ENCODE results near the gene CNNM1. TPM values are rescaled to one million over a fixed set of nuclear protein-coding genes. Genes with fewer than 3 reads are reported as not detected.

The CNNM1 gene
- total RNA-seq, 1 donor from 2014 or later: 2.5 TPM

DNA sequence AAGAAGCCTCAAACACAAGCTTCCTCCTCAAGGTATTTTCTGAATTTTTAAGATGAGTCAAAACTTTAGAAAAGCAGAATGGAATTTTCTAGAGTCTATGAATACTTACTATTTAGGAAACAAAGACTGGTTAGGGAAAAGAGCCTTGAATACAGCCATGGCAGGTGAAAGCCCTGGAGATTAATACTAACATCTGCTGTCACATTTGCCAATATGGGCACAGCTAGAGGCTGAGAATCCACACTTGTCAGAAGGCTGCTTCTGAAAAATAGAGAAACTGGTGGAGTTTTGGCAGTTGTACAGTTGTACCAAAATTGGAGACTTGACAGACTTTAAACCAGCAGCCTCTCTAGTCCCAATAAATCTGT lies 24.3 kb upstream of the CNNM1 start:
- Mint-ChIP-seq H3K36me3 (ENCODE audit: low read depth, unreplicated experiment) (no peaks in the 10 kb centered on the region), H3K27me3 (ENCODE audit: low read depth, unreplicated experiment) (peaks cover 6% of the 10 kb centered on the region), H3K9me3 (ENCODE audit: unreplicated experiment) (no peaks in the 10 kb centered on the region), H3K4me3 (ENCODE audit: unreplicated experiment) (no peak overlapping the region), H3K4me1 (ENCODE audit: low read depth, unreplicated experiment) (peaks cover 9% of the 10 kb centered on the region), H3K27ac (ENCODE audit: unreplicated experiment) (no peak overlapping the region)
- no peaks in the 10 kb centered on the region for H3K36me3 ChIP-seq (ENCODE audit: insufficient read depth, low read length)
- FAIRE-seq (no peak), DNase-seq (ENCODE audit: low read depth) (no peak)
- no peaks in the 10 kb centered on the region for H3K4me1 ChIP-seq (ENCODE audit: insufficient read depth, low read length)
- no peaks in the 10 kb centered on the region for H3K79me2 ChIP-seq (ENCODE audit: insufficient read depth, low read length)
- H3K4me2 ChIP-seq (ENCODE audit: low read length): no peak overlapping the region
- H2AFZ ChIP-seq (ENCODE audit: low read depth, low read length): no peak overlapping the region
- TF ChIP-seq EZH2 (IDR thresholded peaks at IDR 0.05; ENCODE audit: insufficient read depth, low read length): no peak
- no peak overlapping the region for H3K4me3 ChIP-seq (ENCODE audit: insufficient read depth, low read depth, low read length)
- H3K9ac ChIP-seq (ENCODE audit: low read length): no peak overlapping the region
- no peaks in the 10 kb centered on the region for H3K9me3 ChIP-seq (ENCODE audit: insufficient read depth, low read depth, low read length)
- no peaks in the 10 kb centered on the region for H4K20me1 ChIP-seq (ENCODE audit: insufficient read depth, low read length)
- H3K27ac ChIP-seq (ENCODE audit: low read depth, low read length): no peak overlapping the region
- H3K27me3 ChIP-seq (ENCODE audit: insufficient read depth, low read length): no peaks in the 10 kb centered on the region

DNA sequence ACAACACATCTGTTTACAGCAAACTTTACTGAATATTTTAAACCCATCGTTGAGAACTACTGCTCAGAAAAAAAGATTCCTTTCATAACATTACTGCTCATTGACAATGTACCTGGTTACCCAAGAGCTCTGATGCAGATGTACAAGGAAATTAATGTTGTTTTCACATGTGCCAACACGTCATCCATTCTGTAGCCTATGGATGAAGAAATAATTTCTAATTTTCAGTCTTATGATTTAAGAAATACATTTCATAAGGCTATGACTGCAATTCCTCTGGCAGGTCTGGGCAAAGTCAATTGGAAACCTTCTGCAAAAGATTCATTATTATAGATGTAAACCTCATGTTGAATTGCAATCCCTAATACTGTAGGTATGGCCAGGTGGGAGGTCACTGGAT lies 16.7 kb upstream of the CNNM1 start:
- Histone ChIP-seq H3K79me2 (ENCODE audit: insufficient read depth, low read length) (no peaks in the 10 kb centered on the region), H4K20me1 (ENCODE audit: insufficient read depth, low read length) (no peaks in the 10 kb centered on the region), H3K4me1 (ENCODE audit: insufficient read depth, low read length) (no peaks in the 10 kb centered on the region), H3K9me3 (ENCODE audit: insufficient read depth, low read depth, low read length) (no peaks in the 10 kb centered on the region), H3K4me3 (ENCODE audit: insufficient read depth, low read depth, low read length) (no peak overlapping the region), H3K27me3 (ENCODE audit: insufficient read depth, low read length) (no peaks in the 10 kb centered on the region), H3K27ac (ENCODE audit: low read depth, low read length) (no peak overlapping the region), H3K9ac (ENCODE audit: low read length) (no peak overlapping the region), H2AFZ (ENCODE audit: low read depth, low read length) (no peak overlapping the region), H3K36me3 (ENCODE audit: insufficient read depth, low read length) (no peaks in the 10 kb centered on the region), H3K4me2 (ENCODE audit: low read length) (no peak overlapping the region)
- H3K4me3 Mint-ChIP-seq (ENCODE audit: unreplicated experiment): no peak overlapping the region
- H3K4me1 Mint-ChIP-seq (ENCODE audit: low read depth, unreplicated experiment): no peaks in the 10 kb centered on the region
- no peaks in the 10 kb centered on the region for H3K36me3 Mint-ChIP-seq (ENCODE audit: low read depth, unreplicated experiment)
- TF ChIP-seq, protein P1, sequence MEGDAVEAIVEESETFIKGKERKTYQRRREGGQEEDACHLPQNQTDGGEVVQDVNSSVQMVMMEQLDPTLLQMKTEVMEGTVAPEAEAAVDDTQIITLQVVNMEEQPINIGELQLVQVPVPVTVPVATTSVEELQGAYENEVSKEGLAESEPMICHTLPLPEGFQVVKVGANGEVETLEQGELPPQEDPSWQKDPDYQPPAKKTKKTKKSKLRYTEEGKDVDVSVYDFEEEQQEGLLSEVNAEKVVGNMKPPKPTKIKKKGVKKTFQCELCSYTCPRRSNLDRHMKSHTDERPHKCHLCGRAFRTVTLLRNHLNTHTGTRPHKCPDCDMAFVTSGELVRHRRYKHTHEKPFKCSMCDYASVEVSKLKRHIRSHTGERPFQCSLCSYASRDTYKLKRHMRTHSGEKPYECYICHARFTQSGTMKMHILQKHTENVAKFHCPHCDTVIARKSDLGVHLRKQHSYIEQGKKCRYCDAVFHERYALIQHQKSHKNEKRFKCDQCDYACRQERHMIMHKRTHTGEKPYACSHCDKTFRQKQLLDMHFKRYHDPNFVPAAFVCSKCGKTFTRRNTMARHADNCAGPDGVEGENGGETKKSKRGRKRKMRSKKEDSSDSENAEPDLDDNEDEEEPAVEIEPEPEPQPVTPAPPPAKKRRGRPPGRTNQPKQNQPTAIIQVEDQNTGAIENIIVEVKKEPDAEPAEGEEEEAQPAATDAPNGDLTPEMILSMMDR (IDR thresholded peaks at IDR 0.05; ENCODE audit: insufficient read depth, low read depth, low read length): no peak
- TF ChIP-seq EZH2 (IDR thresholded peaks at IDR 0.05; ENCODE audit: insufficient read depth, low read length): no peak
- no peak overlapping the region for H3K27ac Mint-ChIP-seq (ENCODE audit: unreplicated experiment)
- no peaks in the 10 kb centered on the region for H3K9me3 Mint-ChIP-seq (ENCODE audit: unreplicated experiment)
- DNase-seq (ENCODE audit: low read depth) (no peak), FAIRE-seq (no peak)
- H3K27me3 Mint-ChIP-seq (ENCODE audit: low read depth, unreplicated experiment): no peaks in the 10 kb centered on the region

DNA sequence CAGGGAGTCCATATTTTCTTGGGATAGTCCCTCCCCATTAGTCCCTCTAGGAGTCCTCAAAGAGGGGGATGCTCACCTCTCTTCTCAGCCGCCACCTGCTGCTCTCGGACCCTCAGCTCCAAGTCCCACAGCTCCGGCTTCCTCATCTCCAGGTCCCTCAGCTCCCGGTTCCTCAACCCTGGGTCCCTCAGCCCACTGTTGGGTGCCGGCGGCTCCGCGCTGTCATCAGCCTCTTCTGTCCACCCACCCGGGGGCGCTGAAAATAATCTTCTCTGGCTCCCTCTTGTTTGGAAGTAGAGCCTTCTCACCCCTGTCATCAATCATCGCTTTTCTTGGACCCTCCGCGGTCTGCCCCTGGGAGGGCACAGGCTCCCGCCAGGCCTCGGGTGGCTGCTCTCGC lies 13.3 kb upstream of the CNNM1 start:
- Mint-ChIP-seq H3K4me3 (ENCODE audit: unreplicated experiment) (no peak overlapping the region), H3K9me3 (ENCODE audit: unreplicated experiment) (no peaks in the 10 kb centered on the region), H3K36me3 (ENCODE audit: low read depth, unreplicated experiment) (no peaks in the 10 kb centered on the region), H3K27me3 (ENCODE audit: low read depth, unreplicated experiment) (no peaks in the 10 kb centered on the region), H3K27ac (ENCODE audit: unreplicated experiment) (no peak overlapping the region), H3K4me1 (ENCODE audit: low read depth, unreplicated experiment) (no peaks in the 10 kb centered on the region)
- Histone ChIP-seq H3K4me2 (ENCODE audit: low read length) (no peak overlapping the region), H4K20me1 (ENCODE audit: insufficient read depth, low read length) (no peaks in the 10 kb centered on the region), H2AFZ (ENCODE audit: low read depth, low read length) (no peak overlapping the region), H3K79me2 (ENCODE audit: insufficient read depth, low read length) (no peaks in the 10 kb centered on the region), H3K9ac (ENCODE audit: low read length) (no peak overlapping the region), H3K4me1 (ENCODE audit: insufficient read depth, low read length) (no peaks in the 10 kb centered on the region), H3K27me3 (ENCODE audit: insufficient read depth, low read length) (no peaks in the 10 kb centered on the region), H3K27ac (ENCODE audit: low read depth, low read length) (no peak overlapping the region), H3K36me3 (ENCODE audit: insufficient read depth, low read length) (no peaks in the 10 kb centered on the region), H3K9me3 (ENCODE audit: insufficient read depth, low read depth, low read length) (no peaks in the 10 kb centered on the region), H3K4me3 (ENCODE audit: insufficient read depth, low read depth, low read length) (no peak overlapping the region)
- TF ChIP-seq, protein P1 (IDR thresholded peaks at IDR 0.05; ENCODE audit: insufficient read depth, low read depth, low read length): no peak
- TF ChIP-seq EZH2 (IDR thresholded peaks at IDR 0.05; ENCODE audit: insufficient read depth, low read length): no peak
- FAIRE-seq (no peak), DNase-seq (ENCODE audit: low read depth) (no peak)

All from astrocyte (in vitro differentiated cells and primary cell).